Kidney (tissue), 14 donors: ENCODE results near the gene SLAMF9. TPM values are rescaled to one million over a fixed set of nuclear protein-coding genes. Genes with fewer than 3 reads are reported as not detected.

Experiments
- DNase-seq, 5 donors: peaks; one replicate each; pipeline ENCODE4 v3.0.0-alpha.2; 2013 to 2020
- FAIRE-seq: peaks from 2 replicates; lab custom pipeline; 2012; peaks lifted over from hg19 to GRCh38; lab: Jason Lieb, UNC
- H3K27ac ChIP-seq, 2 donors: one replicate each; pipeline ENCODE4 v1.7.0; 2013; ENCODE audit warnings: low read depth in 2 of 2, low read length in 2 of 2, inconsistent platforms in 1 of 2
- H3K27me3 ChIP-seq: one replicate; pipeline ENCODE4 v1.7.1; 2013; ENCODE audit warnings: low read length, inconsistent platforms; ENCODE audit not compliant: control insufficient read depth, insufficient read depth
- H3K36me3 ChIP-seq, 3 donors: one replicate each; pipeline versions ENCODE4 v1.7.0 to v1.7.1; 2013; ENCODE audit warnings: low read length in 3 of 3, control low read depth in 1 of 3, inconsistent platforms in 1 of 3; ENCODE audit not compliant: insufficient read depth in 3 of 3, control insufficient read depth in 2 of 3
- H3K4me1 ChIP-seq, 3 donors: one replicate each; pipeline versions ENCODE4 v1.7.0 to v1.7.1; 2013; ENCODE audit warnings: low read length in 3 of 3, inconsistent platforms in 1 of 3, low read depth in 1 of 3; ENCODE audit not compliant: control insufficient read depth in 2 of 3, insufficient read depth in 2 of 3
- H3K4me3 ChIP-seq, 3 donors: one replicate each; pipeline versions ENCODE4 v1.7.0 to v1.8.1; 2013; ENCODE audit warnings: low read length in 3 of 3, control low read depth in 1 of 3, inconsistent platforms in 1 of 3
- H3K9ac ChIP-seq, 3 donors: one replicate each; pipeline versions ENCODE4 v1.7.0 to v1.7.1; 2013; ENCODE audit warnings: low read length in 3 of 3, control low read depth in 1 of 3, inconsistent platforms in 1 of 3
- H3K9me3 ChIP-seq, 3 donors: one replicate each; pipeline versions ENCODE4 v1.7.0 to v1.7.1; 2013; ENCODE audit warnings: low read length in 3 of 3, control low read depth in 1 of 3, inconsistent platforms in 1 of 3; ENCODE audit not compliant: control insufficient read depth in 2 of 3, insufficient read depth in 1 of 3
- CTCF ChIP-seq: IDR thresholded peaks from 3 replicates; pipeline ENCODE4 v1.5.1; 2012; ENCODE audit warnings: mild to moderate bottlenecking, moderate library complexity, borderline replicate concordance; ENCODE audit not compliant: insufficient read depth; ENCODE audit errors: extremely low read depth
- intact Hi-C: fragments of 100-400 bp; cut with DNase I; formaldehyde crosslinking; loops from one replicate; pipeline ENCODE4 v1.11.1; 2022
- polyA plus RNA-seq: library from polyadenylated mRNA; stranded (reverse); fragments of 350-450 nt; fragmentation: Illumina TruSeq; extraction: RNeasy Lipid Tissue Mini Kit (QIAGEN cat#74804); gene quantifications from one replicate; pipeline ENCODE4 v1.2.3, GENCODE V29; 2014; ENCODE audit warnings: low read depth, low replicate concordance; ENCODE audit not compliant: insufficient read depth
- total RNA-seq: library from RNA; stranded (reverse); fragmentation: NEBNext Ultra II Directional; extraction: Animal tissue kit (Norgen Biotek cat#: 25700); gene quantifications from one replicate; pipeline ENCODE4 v1.2.1, GENCODE V29; 2021
- donor health status: control.
- donor health status: control.
- donor health status: control.
- donor health status: control.
- donor health status: control.
- donor health status: DM: yes; HTN: yes; CAD: no.
- donor health status: Normal renal cell carcinoma (clear cell type).

SLAMF9 gene
- total and polyA plus RNA-seq, 2 donors from 2014 or later, result not detected

- Histone ChIP-seq H3K4me1 (peaks cover 0 to 4% (median 0%) of the 10 kb centered on the region in 3 donors), H3K27ac (no peak overlapping the region), H3K9me3 (no peaks in the 10 kb centered on the region), H3K4me3 (no peak overlapping the region), H3K27me3 (no peaks in the 10 kb centered on the region), H3K9ac (no peak overlapping the region), H3K36me3 (no peaks in the 10 kb centered on the region)
- intact Hi-C loops, result loop anchor here (5.0 kb wide), 1 partner anchor 68 kb away; no protein-coding TSS in a partner anchor
- no peak for DNase-seq
- FAIRE-seq, result no peak
- TF ChIP-seq CTCF, result no peak
Measured at GRCh38 chr1:159938905-159939677, 14.9 kb downstream of the SLAMF9 start.

GRCh38 chr1:159938211-159938852 is 15.7 kb downstream of the SLAMF9 start:
- Histone ChIP-seq H3K36me3 (no peaks in the 10 kb centered on the region), H3K27ac (no peak overlapping the region), H3K9ac (no peak overlapping the region), H3K27me3 (no peaks in the 10 kb centered on the region), H3K4me3 (no peak overlapping the region), H3K4me1 (peaks cover 0 to 4% (median 0%) of the 10 kb centered on the region in 3 donors), H3K9me3 (no peaks in the 10 kb centered on the region)
- no peak for TF ChIP-seq CTCF
- DNase-seq (no peak), FAIRE-seq (no peak)
- intact Hi-C loops, result loop anchor here (5.0 kb wide), 1 partner anchor 69 kb away; no protein-coding TSS in a partner anchor

- intact Hi-C loops, result loop anchor here (5.0 kb wide), 1 partner anchor 70 kb away; no protein-coding TSS in a partner anchor
- no peaks in the 10 kb centered on the region for H3K9me3 ChIP-seq
- no peak overlapping the region for H3K9ac ChIP-seq
- peaks cover 0 to 4% (median 0%) of the 10 kb centered on the region in 3 donors for H3K4me1 ChIP-seq
- FAIRE-seq (no peak), DNase-seq (peak in 1 of 5 donors; percentile 49)
- no peaks in the 10 kb centered on the region for H3K27me3 ChIP-seq
- TF ChIP-seq CTCF, result no peak
- H3K4me3 ChIP-seq, result no peak overlapping the region
- H3K27ac ChIP-seq, result no peak overlapping the region
- no peaks in the 10 kb centered on the region for H3K36me3 ChIP-seq
Measured at GRCh38 chr1:159937054-159937750, 16.8 kb downstream of the SLAMF9 start.
